Loucy (cell line): ENCODE data around the gene CHST11.

ENCODE experiments used
- H2AFZ ChIP-seq: fragments of 200-600 bp; sonication (generic); 2 replicates; pipeline ENCODE4 v1.6.0; 2016; ENCODE audit warnings: antibody characterized with exemption, mild to moderate bottlenecking, low read length, moderate library complexity
- H3F3A ChIP-seq: fragments of 200-600 bp; 2 replicates; pipeline ENCODE4 v1.6.0; 2016; ENCODE audit warnings: antibody characterized with exemption, low read depth, mild to moderate bottlenecking
- H3K27me3 ChIP-seq: fragments of 200-600 bp; sonication (generic); 2 replicates; pipeline ENCODE4 v1.6.1; 2014; ENCODE audit warnings: low read length, mild to moderate bottlenecking; ENCODE audit not compliant: insufficient read depth, poor library complexity, severe bottlenecking
- H3K36me3 ChIP-seq: fragments of 200-600 bp; sonication (generic); 2 replicates; pipeline ENCODE4 v1.6.1; 2016; ENCODE audit warnings: low read length; ENCODE audit not compliant: insufficient read depth
- H3K4me1 ChIP-seq: fragments of 200-600 bp; sonication (generic); 2 replicates; pipeline ENCODE4 v1.5.1; 2014; ENCODE audit warnings: low read length, mild to moderate bottlenecking; ENCODE audit not compliant: insufficient read depth, poor library complexity, severe bottlenecking
- H3K4me2 ChIP-seq: fragments of 200-600 bp; sonication (generic); 2 replicates; pipeline ENCODE4 v1.6.0; 2014; ENCODE audit warnings: antibody characterized with exemption, low read length, low read depth, mild to moderate bottlenecking; ENCODE audit not compliant: poor library complexity, severe bottlenecking
- H3K4me3 ChIP-seq: fragments of 200-600 bp; sonication (generic); 2 replicates; pipeline ENCODE4 v1.5.1; 2014; ENCODE audit warnings: low read length, mild to moderate bottlenecking, mixed read lengths; ENCODE audit not compliant: poor library complexity, severe bottlenecking
- H3K79me2 ChIP-seq: fragments of 200-600 bp; sonication (generic); 2 replicates; pipeline ENCODE4 v1.6.1; 2014; ENCODE audit warnings: low read length; ENCODE audit not compliant: insufficient read depth
- H3K9ac ChIP-seq: fragments of 200-600 bp; sonication (generic); 2 replicates; pipeline ENCODE4 v1.6.0; 2014; ENCODE audit warnings: mild to moderate bottlenecking, low read depth, low read length, moderate library complexity; ENCODE audit not compliant: poor library complexity, severe bottlenecking
- H3K9me2 ChIP-seq: fragments of 200-600 bp; sonication (generic); replicated peaks from 2 replicates; pipeline ENCODE4 v1.6.1; 2016; ENCODE audit warnings: low read depth, low read length, mixed read lengths
- H3K9me3 ChIP-seq: fragments of 200-600 bp; sonication (generic); 2 replicates; pipeline ENCODE4 v1.6.1; 2014; ENCODE audit warnings: mild to moderate bottlenecking, antibody characterized with exemption, low read length, low read depth; ENCODE audit not compliant: insufficient read depth
- H4K20me1 ChIP-seq: fragments of 200-600 bp; sonication (generic); 2 replicates; pipeline ENCODE4 v1.6.0; 2014; ENCODE audit warnings: antibody characterized with exemption, low read length, mild to moderate bottlenecking; ENCODE audit not compliant: insufficient read depth, poor library complexity, severe bottlenecking
- EZH2phosphoT487 ChIP-seq: fragments of 200-600 bp; IDR thresholded peaks from 2 replicates; pipeline ENCODE4 v1.6.1; 2018; ENCODE audit warnings: antibody characterized with exemption, mild to moderate bottlenecking, moderate library complexity, borderline replicate concordance
- TF ChIP-seq, protein P1 (sequence below): fragments of 200-600 bp; sonication (generic); conservative IDR thresholded peaks from 2 replicates; pipeline ENCODE4 v1.5.1; 2014; ENCODE audit warnings: mild to moderate bottlenecking, antibody characterized with exemption, low read length

Gene CHST11

DNA sequence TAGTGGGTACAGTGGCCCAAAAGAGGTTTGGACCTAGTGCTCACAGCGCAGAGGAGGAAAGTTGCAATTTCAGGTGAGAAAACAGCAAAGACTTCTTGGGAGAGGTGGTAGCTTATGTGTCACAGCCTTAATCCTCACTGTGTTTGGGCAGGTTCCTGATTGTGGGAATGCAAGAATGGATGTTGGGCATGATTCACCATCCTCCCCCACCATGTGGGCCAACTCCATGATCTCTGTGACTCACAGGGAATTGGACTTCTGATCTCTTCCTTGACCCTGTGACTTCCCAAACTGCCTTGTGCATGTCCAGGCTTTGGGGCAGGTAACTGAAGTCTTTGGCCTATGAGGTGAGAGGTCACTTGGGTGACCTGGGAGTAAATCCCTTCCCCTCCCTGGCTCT lies 1.8 kb upstream of the CHST11 start:
- Histone ChIP-seq H3K9ac (no peak overlapping the region), H3K9me2 (no peaks in the 10 kb centered on the region), H4K20me1 (peaks cover 35% of the 10 kb centered on the region), H3K4me2 (peak overlapping the region; percentile 98), H3K27me3 (peaks cover 16% of the 10 kb centered on the region), H3K36me3 (peaks cover 15% of the 10 kb centered on the region; the same call in 1 of the 2 replicates), H3K4me1 (peaks cover 27% of the 10 kb centered on the region), H3K4me3 (no peak overlapping the region), H3K79me2 (peaks cover 53% of the 10 kb centered on the region), H3F3A (no peaks in the 10 kb centered on the region), H3K9me3 (no peaks in the 10 kb centered on the region; the same call in 1 of the 2 replicates), H2AFZ (no peak overlapping the region)
- TF ChIP-seq, protein P1, sequence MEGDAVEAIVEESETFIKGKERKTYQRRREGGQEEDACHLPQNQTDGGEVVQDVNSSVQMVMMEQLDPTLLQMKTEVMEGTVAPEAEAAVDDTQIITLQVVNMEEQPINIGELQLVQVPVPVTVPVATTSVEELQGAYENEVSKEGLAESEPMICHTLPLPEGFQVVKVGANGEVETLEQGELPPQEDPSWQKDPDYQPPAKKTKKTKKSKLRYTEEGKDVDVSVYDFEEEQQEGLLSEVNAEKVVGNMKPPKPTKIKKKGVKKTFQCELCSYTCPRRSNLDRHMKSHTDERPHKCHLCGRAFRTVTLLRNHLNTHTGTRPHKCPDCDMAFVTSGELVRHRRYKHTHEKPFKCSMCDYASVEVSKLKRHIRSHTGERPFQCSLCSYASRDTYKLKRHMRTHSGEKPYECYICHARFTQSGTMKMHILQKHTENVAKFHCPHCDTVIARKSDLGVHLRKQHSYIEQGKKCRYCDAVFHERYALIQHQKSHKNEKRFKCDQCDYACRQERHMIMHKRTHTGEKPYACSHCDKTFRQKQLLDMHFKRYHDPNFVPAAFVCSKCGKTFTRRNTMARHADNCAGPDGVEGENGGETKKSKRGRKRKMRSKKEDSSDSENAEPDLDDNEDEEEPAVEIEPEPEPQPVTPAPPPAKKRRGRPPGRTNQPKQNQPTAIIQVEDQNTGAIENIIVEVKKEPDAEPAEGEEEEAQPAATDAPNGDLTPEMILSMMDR, result no peak
- TF ChIP-seq EZH2phosphoT487, result no peak

DNA sequence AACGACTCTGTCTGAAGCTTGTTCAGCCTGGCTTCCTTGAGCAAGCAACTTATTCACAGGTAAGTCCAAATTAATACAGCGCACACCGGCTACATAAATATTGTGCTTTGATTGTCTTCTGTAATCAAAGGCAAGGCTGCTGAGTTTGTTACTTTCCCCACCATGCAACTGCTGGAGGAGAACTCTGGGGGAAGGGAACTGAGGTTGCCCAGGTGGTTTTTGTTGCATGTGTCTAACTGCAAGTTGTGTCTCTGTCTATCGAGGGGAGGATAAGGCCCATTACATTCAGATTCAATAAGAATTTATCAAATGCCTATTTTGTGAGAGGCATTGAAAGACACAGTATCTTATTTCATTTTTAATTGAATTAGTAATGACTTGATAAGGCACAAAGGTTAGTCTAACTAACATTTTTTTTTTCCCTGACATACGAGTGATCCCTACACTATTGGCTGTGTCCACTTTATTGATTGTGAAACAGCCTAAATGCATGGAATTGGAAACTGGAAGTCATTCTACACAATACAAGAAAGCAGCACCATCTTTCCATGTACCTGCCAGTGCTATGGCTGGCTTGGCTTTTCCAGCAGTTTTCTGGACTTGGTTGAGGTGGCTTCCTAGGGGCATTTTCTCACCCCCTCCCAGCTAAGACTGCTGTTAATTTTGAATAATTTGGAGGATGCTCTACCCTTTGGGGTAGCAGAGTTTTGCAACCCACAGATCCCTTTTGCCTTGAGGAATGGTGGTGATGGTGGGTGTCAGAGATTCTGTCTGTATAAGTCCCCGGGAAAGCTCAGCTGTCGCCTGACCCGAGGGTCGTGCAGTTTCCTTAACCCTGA lies 951 bp upstream of the CHST11 start:
- no peaks in the 10 kb centered on the region for H3K9me2 ChIP-seq
- TF ChIP-seq EZH2phosphoT487, result no peak
- TF ChIP-seq, protein P1, result no peak
- peaks cover 16% of the 10 kb centered on the region for H3K27me3 ChIP-seq
- peaks cover 61% of the 10 kb centered on the region for H3K79me2 ChIP-seq
- peak overlapping the region; percentile 75 for H3K9ac ChIP-seq
- H4K20me1 ChIP-seq, result peaks cover 43% of the 10 kb centered on the region
- H3K4me2 ChIP-seq, result peak overlapping the region; percentile 98
- peaks cover 30% of the 10 kb centered on the region for H3K4me1 ChIP-seq
- peak overlapping the region; percentile 97 for H3K4me3 ChIP-seq
- peaks cover 15% of the 10 kb centered on the region; the same call in 1 of the 2 replicates for H3K36me3 ChIP-seq
- no peaks in the 10 kb centered on the region; the same call in 1 of the 2 replicates for H3K9me3 ChIP-seq
- H3F3A ChIP-seq, result no peaks in the 10 kb centered on the region
- peak overlapping the region; percentile 66 for H2AFZ ChIP-seq

DNA sequence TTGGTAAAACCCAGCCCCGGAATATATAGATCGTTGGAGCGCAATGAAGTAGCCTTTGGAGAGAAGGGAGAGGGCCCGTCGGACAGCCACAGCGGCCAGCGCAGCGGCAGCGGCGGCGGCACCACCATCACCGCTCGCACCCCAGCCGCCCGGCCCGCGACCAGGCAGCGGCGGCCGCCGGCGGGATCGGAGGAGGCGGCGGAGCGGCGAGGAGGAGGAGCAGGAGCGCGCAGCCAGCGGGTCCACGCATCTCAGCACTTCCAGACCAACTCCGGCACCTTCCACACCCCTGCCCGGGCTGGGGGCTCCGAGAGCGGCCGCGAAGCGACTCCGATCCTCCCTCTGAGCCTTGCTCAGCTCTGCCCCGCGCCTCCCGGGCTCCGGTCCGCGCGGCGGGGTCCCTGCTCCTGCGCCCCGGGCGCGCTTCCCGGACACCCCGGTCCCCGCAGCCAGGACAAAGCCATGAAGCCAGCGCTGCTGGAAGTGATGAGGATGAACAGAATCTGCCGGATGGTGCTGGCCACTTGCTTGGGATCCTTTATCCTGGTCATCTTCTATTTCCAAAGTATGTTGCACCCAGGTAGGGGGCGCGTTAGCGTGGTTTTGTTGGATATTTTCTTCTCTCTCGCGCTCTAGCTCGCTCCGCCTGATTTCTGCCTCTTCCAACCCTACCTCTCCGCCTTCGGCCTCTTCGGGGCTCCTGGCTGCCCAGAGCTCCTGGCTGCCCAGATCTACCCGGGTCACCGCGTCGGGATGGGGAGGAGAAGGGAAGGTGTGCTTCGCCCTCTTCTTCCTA lies 400 bp downstream of the CHST11 start:
- Histone ChIP-seq H3K9me2 (no peaks in the 10 kb centered on the region), H3K36me3 (peaks cover 15% of the 10 kb centered on the region; the same call in 1 of the 2 replicates), H2AFZ (no peak overlapping the region), H3K79me2 (peaks cover 75% of the 10 kb centered on the region), H3F3A (no peaks in the 10 kb centered on the region), H3K9me3 (no peaks in the 10 kb centered on the region), H4K20me1 (peaks cover 56% of the 10 kb centered on the region), H3K4me2 (peak overlapping the region; percentile 98), H3K4me1 (peaks cover 37% of the 10 kb centered on the region), H3K9ac (peak overlapping the region; percentile 100), H3K27me3 (peaks cover 16% of the 10 kb centered on the region), H3K4me3 (peak overlapping the region; percentile 97)
- TF ChIP-seq, protein P1, result peak; percentile 65
- TF ChIP-seq EZH2phosphoT487, result no peak
